GM13976 (cell line): ENCODE results near the gene CFAP410.

Source experiments
- DNase-seq: peaks from one replicate; pipeline ENCODE4 v3.0.0; 2012; ENCODE audit warnings: low spot score
- in situ Hi-C: fragments of 300-500 bp; cut with MboI; formaldehyde crosslinking; loops from one replicate; pipeline ENCODE4 v1.12.0; 2022; ENCODE audit warnings: low sequenced_read_pairs, mixed read lengths, inconsistent platforms; ENCODE audit not compliant: unreplicated experiment
- TF ChIP-seq, protein P1 (sequence below): IDR thresholded peaks from 2 replicates; pipeline ENCODE4 v1.5.1; 2012; ENCODE audit warnings: borderline replicate concordance, mild to moderate bottlenecking; ENCODE audit not compliant: insufficient read depth; ENCODE audit errors: extremely low read depth, missing control alignments, control extremely low read depth

Gene CFAP410

DNA sequence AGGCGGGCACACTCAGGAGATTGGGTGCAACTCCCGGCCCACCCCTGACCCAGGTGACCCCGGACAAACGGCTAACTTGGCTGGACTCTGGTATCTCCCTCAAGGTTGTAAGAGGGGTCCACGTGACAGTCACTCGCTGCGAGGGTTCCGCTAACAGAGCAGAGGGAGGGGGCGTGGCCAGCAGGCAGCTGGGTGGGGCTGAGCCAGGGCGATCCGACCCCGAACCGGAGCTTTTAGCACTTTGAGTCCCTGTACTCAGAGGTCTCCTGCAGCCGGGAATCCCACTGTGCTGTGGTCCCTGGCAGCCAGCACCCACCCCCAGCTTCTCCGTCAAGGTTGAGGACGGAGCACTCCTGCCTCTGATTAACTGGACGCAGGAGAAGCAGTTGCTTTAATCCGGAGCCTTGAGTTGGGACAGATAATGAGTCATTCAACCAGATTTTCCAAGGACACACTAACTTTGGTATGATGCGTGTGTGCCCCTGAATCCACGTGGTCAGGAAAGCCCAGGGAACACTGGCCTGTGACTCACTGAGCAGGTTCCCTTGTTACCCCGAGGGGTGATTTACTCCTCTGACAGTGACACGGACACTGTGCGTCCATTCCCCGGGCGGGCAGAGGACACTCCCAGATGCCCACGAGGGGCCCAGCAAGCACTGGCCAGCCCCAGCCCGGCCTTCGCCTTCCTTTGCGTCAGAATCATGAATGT, 31.0 kb upstream of the CFAP410 start:
- in situ Hi-C loops, result loop anchor here (25.0 kb wide), 1 partner anchor 92 kb away; the partner anchor contains the start of gene LRRC3
- DNase-seq, result peak; percentile 44
- TF ChIP-seq, protein P1, sequence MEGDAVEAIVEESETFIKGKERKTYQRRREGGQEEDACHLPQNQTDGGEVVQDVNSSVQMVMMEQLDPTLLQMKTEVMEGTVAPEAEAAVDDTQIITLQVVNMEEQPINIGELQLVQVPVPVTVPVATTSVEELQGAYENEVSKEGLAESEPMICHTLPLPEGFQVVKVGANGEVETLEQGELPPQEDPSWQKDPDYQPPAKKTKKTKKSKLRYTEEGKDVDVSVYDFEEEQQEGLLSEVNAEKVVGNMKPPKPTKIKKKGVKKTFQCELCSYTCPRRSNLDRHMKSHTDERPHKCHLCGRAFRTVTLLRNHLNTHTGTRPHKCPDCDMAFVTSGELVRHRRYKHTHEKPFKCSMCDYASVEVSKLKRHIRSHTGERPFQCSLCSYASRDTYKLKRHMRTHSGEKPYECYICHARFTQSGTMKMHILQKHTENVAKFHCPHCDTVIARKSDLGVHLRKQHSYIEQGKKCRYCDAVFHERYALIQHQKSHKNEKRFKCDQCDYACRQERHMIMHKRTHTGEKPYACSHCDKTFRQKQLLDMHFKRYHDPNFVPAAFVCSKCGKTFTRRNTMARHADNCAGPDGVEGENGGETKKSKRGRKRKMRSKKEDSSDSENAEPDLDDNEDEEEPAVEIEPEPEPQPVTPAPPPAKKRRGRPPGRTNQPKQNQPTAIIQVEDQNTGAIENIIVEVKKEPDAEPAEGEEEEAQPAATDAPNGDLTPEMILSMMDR, result no peak

DNA sequence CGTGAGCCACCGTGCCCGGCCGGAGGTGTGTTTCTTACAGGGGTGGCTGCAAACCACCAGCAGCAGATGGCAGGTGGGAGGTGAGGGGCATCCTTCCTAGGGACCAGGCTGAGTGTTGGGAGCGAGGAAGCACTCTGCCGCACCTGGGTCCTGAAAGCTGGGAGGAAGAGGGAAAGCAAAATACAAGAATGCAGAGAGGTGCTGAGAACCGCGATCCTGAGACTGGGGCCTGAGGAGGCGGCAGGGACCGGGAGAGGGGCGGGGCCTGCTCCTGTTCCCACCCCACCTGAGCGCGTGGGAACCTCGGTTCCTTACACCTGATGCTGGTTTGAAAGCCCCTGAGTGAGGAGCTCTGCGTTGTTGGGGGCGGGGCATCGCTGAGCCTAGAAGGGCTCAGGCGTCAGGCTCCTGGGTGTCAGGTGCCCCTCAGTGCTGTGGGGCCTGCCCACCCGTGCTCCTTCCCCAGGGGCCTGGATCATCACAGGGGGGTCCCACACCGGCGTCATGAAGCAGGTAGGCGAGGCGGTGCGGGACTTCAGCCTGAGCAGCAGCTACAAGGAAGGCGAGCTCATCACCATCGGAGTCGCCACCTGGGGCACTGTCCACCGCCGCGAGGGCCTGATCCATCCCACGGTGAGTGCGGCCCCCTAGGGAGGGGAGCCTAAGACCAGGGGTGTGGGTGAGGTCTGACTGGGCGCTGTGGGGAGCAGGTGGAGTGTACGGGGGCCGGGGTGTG, 29.7 kb upstream of the CFAP410 start:
- no peak for DNase-seq
- in situ Hi-C loops, result loop anchor here (25.0 kb wide), 1 partner anchor 93 kb away; the partner anchor contains the start of gene LRRC3
- TF ChIP-seq, protein P1, result no peak

DNA sequence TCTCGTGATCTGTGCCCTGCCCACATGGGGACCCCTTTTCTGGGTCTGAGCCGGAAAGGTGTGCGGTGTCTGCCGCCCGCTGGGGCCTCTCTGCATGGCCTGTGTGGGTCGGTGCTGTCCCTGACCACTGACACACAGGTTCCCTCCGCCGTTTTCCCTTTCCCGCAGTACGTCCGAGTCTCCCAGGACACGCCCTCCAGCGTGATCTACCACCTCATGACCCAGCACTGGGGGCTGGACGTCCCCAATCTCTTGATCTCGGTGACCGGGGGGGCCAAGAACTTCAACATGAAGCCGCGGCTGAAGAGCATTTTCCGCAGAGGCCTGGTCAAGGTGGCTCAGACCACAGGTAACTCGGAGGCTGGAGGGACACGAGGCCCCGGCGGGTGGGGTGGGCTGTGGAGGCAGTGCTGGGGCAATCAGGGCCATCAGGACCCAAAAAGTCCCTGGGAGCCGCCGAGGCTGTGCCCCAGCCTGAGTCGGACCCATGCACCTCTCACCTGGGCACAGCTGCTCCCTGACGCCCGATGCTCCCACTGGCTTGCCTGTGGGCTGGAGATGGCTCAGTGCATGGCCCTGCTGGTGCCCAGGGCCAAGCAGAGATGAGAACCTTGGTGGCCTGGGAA, 27.5 kb upstream of the CFAP410 start:
- in situ Hi-C loops, result loop anchor here (25.0 kb wide), 1 partner anchor 96 kb away; the partner anchor contains the start of gene LRRC3
- DNase-seq, result no peak
- TF ChIP-seq, protein P1, result no peak

DNA sequence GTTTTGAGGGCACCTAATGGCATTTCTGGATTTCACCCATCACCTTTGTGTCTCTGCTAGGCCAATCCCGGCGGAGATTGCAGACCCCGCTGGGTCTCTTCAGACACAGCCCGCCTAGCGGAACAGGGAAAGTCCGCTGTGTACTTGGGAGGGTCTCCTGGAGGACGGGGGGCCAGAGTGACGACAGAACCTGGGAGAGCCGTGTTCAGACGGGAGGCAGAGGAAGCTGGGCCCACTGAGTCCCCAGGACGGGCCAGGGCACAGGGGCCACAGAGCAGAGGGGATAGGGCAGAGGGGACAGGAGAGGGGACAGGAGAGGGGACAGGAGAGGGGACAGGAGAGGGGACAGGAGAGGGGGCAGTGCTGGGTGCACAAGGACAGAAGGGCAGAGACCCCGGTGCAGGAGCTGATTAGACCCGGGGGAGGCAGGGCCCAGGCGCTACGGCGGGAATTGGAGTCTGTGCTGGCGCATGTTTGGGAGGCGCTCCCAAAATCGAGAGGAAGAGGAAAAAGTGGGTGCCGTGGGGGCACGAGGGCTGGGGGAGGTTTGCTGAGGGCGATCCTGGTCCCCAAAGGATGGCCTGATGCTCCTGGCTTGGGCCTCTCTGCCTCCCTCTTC, 26.9 kb upstream of the CFAP410 start:
- in situ Hi-C loops, result loop anchor here (25.0 kb wide), 1 partner anchor 96 kb away; the partner anchor contains the start of gene LRRC3

DNA sequence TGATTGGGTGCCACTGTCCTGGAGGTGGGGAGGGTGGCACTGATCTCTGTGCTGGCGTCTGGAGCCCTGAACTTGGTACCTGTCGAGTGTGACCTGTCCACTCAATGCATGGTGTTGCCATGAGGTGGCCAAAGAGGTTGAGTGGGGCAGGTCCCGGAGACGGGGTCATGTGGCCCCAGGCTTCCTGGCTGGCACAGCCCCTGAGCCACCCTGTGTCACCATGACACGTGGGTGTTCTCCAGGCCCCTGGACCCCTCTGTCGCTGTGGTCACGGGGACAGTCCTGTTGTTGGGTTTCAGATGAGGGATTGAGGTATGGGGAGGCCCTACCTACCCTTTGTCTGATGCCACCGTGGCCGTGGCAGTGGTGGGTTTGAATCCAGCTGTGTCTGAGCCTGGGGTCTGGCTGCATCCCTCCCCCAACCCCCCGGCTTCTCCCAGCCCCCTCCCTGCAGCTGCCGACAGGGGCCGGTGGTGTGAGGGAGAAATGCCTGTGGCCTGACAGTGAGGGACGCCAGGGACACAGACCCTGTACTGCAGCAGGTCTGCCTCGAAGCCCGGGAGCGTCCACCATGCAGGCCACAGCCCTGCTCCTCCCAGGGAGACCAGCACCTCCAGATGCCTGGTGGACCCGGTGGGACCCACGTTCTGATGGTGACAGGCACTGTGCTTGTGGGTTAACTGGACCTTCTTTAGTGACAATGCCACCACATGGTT, 26.2 kb upstream of the CFAP410 start:
- TF ChIP-seq, protein P1, result no peak
- in situ Hi-C loops, result loop anchor here (25.0 kb wide), 1 partner anchor 97 kb away; the partner anchor contains the start of gene LRRC3

More for the DNA sequence above, 26.9 kb upstream of the CFAP410 start:
- no peak for DNase-seq
- TF ChIP-seq, protein P1, result no peak

More for the DNA sequence above, 26.2 kb upstream of the CFAP410 start:
- DNase-seq, result no peak
